Limb (tissue), 2 donors: Measurements from ENCODE around the gene CHTF8.

Experiments
- DNase-seq, 2 donors: peaks; one replicate each; pipeline ENCODE4 v3.0.0-alpha.2; 2016; ENCODE audit errors: extremely low spot score in 2 of 2

CHTF8 gene

GRCh38 chr16:69087161-69087581 is 45.2 kb downstream of the CHTF8 start:
- no peak for DNase-seq

GRCh38 chr16:69085032-69085695 is 47.2 kb downstream of the CHTF8 start:
- DNase-seq = no peak

GRCh38 chr16:69084289-69084688 is 48.1 kb downstream of the CHTF8 start:
- DNase-seq = no peak

- no peak for DNase-seq
These were observed 49.0 kb downstream of the CHTF8 start for GRCh38 chr16:69083306-69083941.

GRCh38 chr16:69079697-69080096 is 52.7 kb downstream of the CHTF8 start:
- no peak for DNase-seq

GRCh38 chr16:69078073-69078472 is 54.3 kb downstream of the CHTF8 start:
- DNase-seq = no peak

GRCh38 chr16:69077251-69077650 is 55.1 kb downstream of the CHTF8 start:
- no peak for DNase-seq

GRCh38 chr16:69073181-69073702 is 59.1 kb downstream of the CHTF8 start:
- DNase-seq = no peak

GRCh38 chr16:69072640-69072974 is 59.8 kb downstream of the CHTF8 start:
- DNase-seq = no peak

GRCh38 chr16:69071036-69071435 is 61.4 kb downstream of the CHTF8 start:
- no peak for DNase-seq

- DNase-seq = no peak
These were observed 62.9 kb downstream of the CHTF8 start for GRCh38 chr16:69069504-69069903.
